SK-N-SH (cell line): ENCODE results near the gene CABLES2. TPM values are rescaled to one million over a fixed set of nuclear protein-coding genes. Genes with fewer than 3 reads are reported as not detected.

ENCODE experiments used
- CTCF ChIA-PET: fragments of 300-600, 350-600 bp; formaldehyde crosslinking; extraction: SDS; loops from one replicate; lab custom pipeline; 2021; lab: Yijun Ruan, JAX
- POLR2A ChIA-PET: fragments of 350-600 bp; sonication (Branson Sonifier 250); formaldehyde crosslinking; extraction: SDS; loops from one replicate; lab custom pipeline; 2020; ENCODE audit warnings: antibody characterized with exemption, inconsistent platforms; lab: Yijun Ruan, JAX
- DNase-seq: peaks from one replicate; pipeline ENCODE4 v3.0.0; 2012
- H2AFZ ChIP-seq: fragments of 200-600 bp; sonication (generic); 2 replicates; pipeline ENCODE4 v1.8.1; 2016; ENCODE audit warnings: antibody characterized with exemption, mild to moderate bottlenecking, low read depth
- H3F3A ChIP-seq: fragments of 200-600 bp; sonication (generic); replicated peaks from 2 replicates; pipeline ENCODE3; 2016; ENCODE audit warnings: antibody characterized with exemption, mild to moderate bottlenecking; ENCODE audit not compliant: insufficient read depth
- H3K27ac ChIP-seq, 2 experiments: fragments of 200-500 bp in 1 of 2; fragments of 200-600 bp in 1 of 2; sonication (Bioruptor generic) in 1 of 2; sonication (generic), shearing (Covaris generic) in 1 of 2; 2 replicates each; pipeline versions ENCODE4 v1.5.1 to v1.6.1; 2014 to 2016; ENCODE audit warnings: low read depth in 2 of 2, inconsistent platforms in 1 of 2, low read length in 1 of 2, mild to moderate bottlenecking in 1 of 2, mixed read lengths in 1 of 2
- H3K27me3 ChIP-seq: fragments of 200-600 bp; sonication (generic), shearing (Covaris generic); 2 replicates; pipeline ENCODE4 v1.6.1; 2016; ENCODE audit warnings: mixed run types; ENCODE audit not compliant: insufficient read depth
- H3K36me3 ChIP-seq, 2 experiments: fragments of 200-500 bp in 1 of 2; fragments of 200-600 bp in 1 of 2; sonication (Bioruptor generic) in 1 of 2; sonication (generic) in 1 of 2; replicated peaks in 1 of 2; 2 replicates each; pipeline versions ENCODE3 to v1.5.1; 2014 to 2016; ENCODE audit warnings: low read length in 1 of 2, mild to moderate bottlenecking in 1 of 2; ENCODE audit not compliant: insufficient read depth in 2 of 2, control insufficient read depth in 1 of 2
- H3K4me1 ChIP-seq, 2 experiments: fragments of 200-500 bp in 1 of 2; fragments of 200-600 bp in 1 of 2; sonication (Bioruptor generic) in 1 of 2; sonication (generic), shearing (Covaris generic) in 1 of 2; 2 replicates each; pipeline versions ENCODE4 v1.5.1 to v1.6.1; 2014 to 2016; ENCODE audit warnings: low read depth in 1 of 2, low read length in 1 of 2, mixed run types in 1 of 2; ENCODE audit not compliant: insufficient read depth in 2 of 2, control insufficient read depth in 1 of 2
- H3K4me2 ChIP-seq: fragments of 200-600 bp; sonication (generic), shearing (Covaris generic); 2 replicates; pipeline ENCODE4 v1.6.1; 2017; ENCODE audit warnings: mixed run types
- H3K4me3 ChIP-seq, 2 experiments: fragments of 200-500 bp in 1 of 2; fragments of 200-600 bp in 1 of 2; sonication (Bioruptor generic) in 1 of 2; sonication (generic), shearing (Covaris generic) in 1 of 2; 2 replicates each; pipeline versions ENCODE4 v1.5.1 to v1.8.1; 2014 to 2016; ENCODE audit warnings: low read depth in 2 of 2, inconsistent platforms in 1 of 2, low read length in 1 of 2, mild to moderate bottlenecking in 1 of 2, mixed read lengths in 1 of 2, moderate library complexity in 1 of 2
- H3K79me2 ChIP-seq: fragments of 200-600 bp; sonication (generic); 2 replicates; pipeline ENCODE4 v1.8.1; 2017; ENCODE audit warnings: mild to moderate bottlenecking; ENCODE audit not compliant: insufficient read depth
- H3K9ac ChIP-seq: fragments of 200-600 bp; sonication (generic); 2 replicates; pipeline ENCODE4 v1.6.1; 2017; ENCODE audit warnings: mixed run types
- H3K9me2 ChIP-seq: fragments of 200-600 bp; sonication (generic); 2 replicates; pipeline ENCODE4 v1.6.1; 2017; ENCODE audit warnings: mixed run types
- H3K9me3 ChIP-seq: fragments of 200-600 bp; sonication (generic); 2 replicates; pipeline ENCODE4 v1.6.1; 2017; ENCODE audit warnings: mixed run types, mild to moderate bottlenecking, moderate library complexity
- H4K20me1 ChIP-seq: fragments of 200-600 bp; sonication (generic); 2 replicates; pipeline ENCODE4 v1.6.1; 2017; ENCODE audit warnings: mild to moderate bottlenecking, mixed run types; ENCODE audit not compliant: insufficient read depth
- CHD2 ChIP-seq: fragments of 150-350 bp; IDR thresholded peaks from 2 replicates; pipeline ENCODE4 v1.6.1; 2018; ENCODE audit warnings: low read length; ENCODE audit not compliant: partially characterized antibody
- FOSL2 ChIP-seq: IDR thresholded peaks from 2 replicates; pipeline ENCODE4 v1.4.0; 2012; ENCODE audit warnings: low read depth, mild to moderate bottlenecking, moderate library complexity, borderline replicate concordance
- FOXM1 ChIP-seq: IDR thresholded peaks from 2 replicates; pipeline ENCODE4 v1.4.0; 2012; ENCODE audit warnings: low read depth, mild to moderate bottlenecking
- GABPA ChIP-seq: IDR thresholded peaks from 2 replicates; pipeline ENCODE4 v1.4.0; 2012; ENCODE audit warnings: low read depth, mild to moderate bottlenecking
- GATA2 ChIP-seq: sonication (generic); formaldehyde crosslinking; IDR thresholded peaks from 2 replicates; pipeline ENCODE4 v1.5.0; 2020; ENCODE audit warnings: mild to moderate bottlenecking, missing genetic modification reagents
- MEF2A ChIP-seq: IDR thresholded peaks from 2 replicates; pipeline ENCODE4 v1.4.0; 2012; ENCODE audit warnings: low read depth, borderline replicate concordance
- MXI1 ChIP-seq: IDR thresholded peaks from 2 replicates; pipeline ENCODE4 v1.6.1; 2012; ENCODE audit warnings: mild to moderate bottlenecking, low read depth, low read length, improper control_type of control experiment
- RAD21 ChIP-seq: IDR thresholded peaks from 2 replicates; pipeline ENCODE4 v1.6.1; 2012; ENCODE audit warnings: mild to moderate bottlenecking, low read length
- RXRA ChIP-seq: IDR thresholded peaks from 2 replicates; pipeline ENCODE4 v1.4.0; 2012; ENCODE audit warnings: low read depth, mild to moderate bottlenecking, borderline replicate concordance
- YY1 ChIP-seq: IDR thresholded peaks from 2 replicates; pipeline ENCODE4 v1.4.0; 2012; ENCODE audit warnings: low read depth, mild to moderate bottlenecking
- WGBS: methylation state at CpG from one replicate; pipeline ENCODE4 v1.1.6; 2017; ENCODE audit warnings: low lambda C conversion rate; 5-methylcytosine and 5-hydroxymethylcytosine counted together
- polyA plus RNA-seq, 3 experiments: library from polyadenylated mRNA; depleted of rRNA; stranded (reverse); fragments of >200 nt; gene quantifications; 2 replicates each; pipeline ENCODE4 v1.2.3, GENCODE V29; 2012
- TF ChIP-seq, protein P1 (sequence below): IDR thresholded peaks from 2 replicates; pipeline ENCODE4 v1.4.0; 2012; ENCODE audit warnings: low read depth, borderline replicate concordance
- TF ChIP-seq, protein P2 (sequence below): fragments of 200-600 bp; sonication (generic); IDR thresholded peaks from 2 replicates; pipeline ENCODE4 v1.6.1; 2017; ENCODE audit warnings: antibody characterized with exemption, mild to moderate bottlenecking, moderate library complexity

Gene CABLES2
- polyA plus RNA-seq, 1 of the 3 experiments (the other 2 are of a cell fraction) = 4.8 TPM

DNA sequence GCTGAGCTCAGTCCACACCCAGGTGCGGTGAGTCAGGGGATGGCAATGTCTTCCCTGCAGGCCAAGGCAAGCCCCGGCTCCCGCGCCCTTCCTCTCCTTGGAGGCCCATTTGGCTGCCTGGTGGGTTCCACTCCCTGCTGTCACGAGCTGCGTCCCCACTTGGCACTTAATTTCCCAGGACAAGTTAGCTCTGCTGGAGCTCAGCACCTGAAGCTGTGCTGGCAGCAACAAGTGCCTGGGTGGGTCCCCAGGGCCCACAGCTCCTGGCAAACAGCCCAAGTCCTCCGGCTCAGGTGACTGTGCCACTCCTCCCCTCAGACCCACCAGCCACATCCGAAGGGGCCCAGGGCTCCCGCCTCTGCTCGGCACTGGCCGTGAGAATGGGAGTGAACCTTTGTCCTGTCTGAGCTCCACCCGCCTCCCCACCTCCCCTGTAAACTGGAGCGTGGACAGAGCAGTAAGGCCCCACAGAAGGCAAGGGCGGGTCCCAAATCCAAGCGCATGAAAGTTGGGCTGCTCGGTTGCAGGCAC is 56.9 kb downstream of the CABLES2 start:
- H3K4me1 ChIP-seq = peaks cover 3 to 31% of the 10 kb centered on the region in 2 experiments; a peak in 3 of 4 replicates
- H2AFZ ChIP-seq = no peak overlapping the region
- H3K27me3 ChIP-seq = no peaks in the 10 kb centered on the region
- H4K20me1 ChIP-seq = no peaks in the 10 kb centered on the region
- ChIA-PET POLR2A (no interaction called here), CTCF (interaction anchor here (1.4 kb wide), 1 partner anchor 32 kb away, joined by 7 read pairs; no protein-coding TSS in a partner anchor)
- no peak for DNase-seq
- H3K4me2 ChIP-seq = no peak overlapping the region
- peaks cover 5% of the 10 kb centered on the region; the same call in 1 of the 2 replicates for H3K79me2 ChIP-seq
- 88% methylated on average over 3 of the region's 16 CpGs for WGBS
- no peak overlapping the region; a peak in 1 of 4 replicates for H3K27ac ChIP-seq
- no peaks in the 10 kb centered on the region for H3K9me3 ChIP-seq
- H3F3A ChIP-seq = no peaks in the 10 kb centered on the region
- H3K9ac ChIP-seq = no peak overlapping the region
- H3K36me3 ChIP-seq = peaks cover 11 to 33% of the 10 kb centered on the region in 2 experiments
- H3K9me2 ChIP-seq = no peaks in the 10 kb centered on the region
- TF ChIP-seq MXI1 = no peak
- no peak for TF ChIP-seq GATA2
- H3K4me3 ChIP-seq = no peak overlapping the region

- WGBS = 70% methylated on average over 7 of the region's 7 CpGs
- Histone ChIP-seq H3K4me2 (no peak overlapping the region), H3K9me2 (no peaks in the 10 kb centered on the region), H3K79me2 (peaks cover 2% of the 10 kb centered on the region; the same call in 1 of the 2 replicates), H3F3A (no peaks in the 10 kb centered on the region), H3K4me3 (no peak overlapping the region), H3K4me1 (peaks cover 0 to 26% of the 10 kb centered on the region in 2 experiments; a peak in 2 of 4 replicates), H3K9me3 (no peaks in the 10 kb centered on the region), H4K20me1 (no peaks in the 10 kb centered on the region), H3K27me3 (no peaks in the 10 kb centered on the region), H3K9ac (no peak overlapping the region), H3K27ac (no peak overlapping the region), H3K36me3 (peaks cover 11 to 35% of the 10 kb centered on the region in 2 experiments), H2AFZ (no peak overlapping the region)
- TF ChIP-seq RXRA (no peak), CHD2 (no peak), FOSL2 (no peak), GABPA (no peak), MEF2A (no peak), RAD21 (no peak)
- TF ChIP-seq, protein P1, sequence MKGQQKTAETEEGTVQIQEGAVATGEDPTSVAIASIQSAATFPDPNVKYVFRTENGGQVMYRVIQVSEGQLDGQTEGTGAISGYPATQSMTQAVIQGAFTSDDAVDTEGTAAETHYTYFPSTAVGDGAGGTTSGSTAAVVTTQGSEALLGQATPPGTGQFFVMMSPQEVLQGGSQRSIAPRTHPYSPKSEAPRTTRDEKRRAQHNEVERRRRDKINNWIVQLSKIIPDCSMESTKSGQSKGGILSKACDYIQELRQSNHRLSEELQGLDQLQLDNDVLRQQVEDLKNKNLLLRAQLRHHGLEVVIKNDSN = no peak
- no peak for DNase-seq
- CTCF ChIA-PET = interaction anchor here (1.0 to 1.4 kb wide), 2 partner anchors 18 to 33 kb away, joined by 3 to 7 read pairs; no protein-coding TSS in a partner anchor
- POLR2A ChIA-PET = no interaction called here
These were observed 57.5 kb downstream of the CABLES2 start for GRCh38 chr20:62349556-62350097.

- Histone ChIP-seq H3K79me2 (no peaks in the 10 kb centered on the region), H3K9ac (no peak overlapping the region), H3K4me2 (no peak overlapping the region), H3K9me2 (no peaks in the 10 kb centered on the region), H3K27ac (no peak overlapping the region), H4K20me1 (no peaks in the 10 kb centered on the region), H3K4me1 (peaks cover 0 to 15% of the 10 kb centered on the region in 2 experiments; a peak in 2 of 4 replicates), H3K9me3 (no peaks in the 10 kb centered on the region), H3K4me3 (no peak overlapping the region), H3K27me3 (no peaks in the 10 kb centered on the region), H3K36me3 (peaks cover 11 to 39% of the 10 kb centered on the region in 2 experiments), H2AFZ (no peak overlapping the region), H3F3A (no peaks in the 10 kb centered on the region)
- no peak for DNase-seq
- CTCF ChIA-PET = interaction anchor here (2.2 kb wide), 1 partner anchor 33 kb away, joined by 11 read pairs; no protein-coding TSS in a partner anchor
- TF ChIP-seq, protein P2, sequence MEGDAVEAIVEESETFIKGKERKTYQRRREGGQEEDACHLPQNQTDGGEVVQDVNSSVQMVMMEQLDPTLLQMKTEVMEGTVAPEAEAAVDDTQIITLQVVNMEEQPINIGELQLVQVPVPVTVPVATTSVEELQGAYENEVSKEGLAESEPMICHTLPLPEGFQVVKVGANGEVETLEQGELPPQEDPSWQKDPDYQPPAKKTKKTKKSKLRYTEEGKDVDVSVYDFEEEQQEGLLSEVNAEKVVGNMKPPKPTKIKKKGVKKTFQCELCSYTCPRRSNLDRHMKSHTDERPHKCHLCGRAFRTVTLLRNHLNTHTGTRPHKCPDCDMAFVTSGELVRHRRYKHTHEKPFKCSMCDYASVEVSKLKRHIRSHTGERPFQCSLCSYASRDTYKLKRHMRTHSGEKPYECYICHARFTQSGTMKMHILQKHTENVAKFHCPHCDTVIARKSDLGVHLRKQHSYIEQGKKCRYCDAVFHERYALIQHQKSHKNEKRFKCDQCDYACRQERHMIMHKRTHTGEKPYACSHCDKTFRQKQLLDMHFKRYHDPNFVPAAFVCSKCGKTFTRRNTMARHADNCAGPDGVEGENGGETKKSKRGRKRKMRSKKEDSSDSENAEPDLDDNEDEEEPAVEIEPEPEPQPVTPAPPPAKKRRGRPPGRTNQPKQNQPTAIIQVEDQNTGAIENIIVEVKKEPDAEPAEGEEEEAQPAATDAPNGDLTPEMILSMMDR = no peak
- TF ChIP-seq FOXM1 (no peak), YY1 (no peak), FOSL2 (no peak), GABPA (no peak)
- POLR2A ChIA-PET = no interaction called here
- WGBS = 79% methylated on average over 1 of the region's 1 CpG
These were observed 58.5 kb downstream of the CABLES2 start for GRCh38 chr20:62348604-62349003.
